GM12892 (cell line): ENCODE measurements around the gene EYS.
"Not testable (repeated sequence)": the region's sequence is repeated elsewhere in the genome, so short reads cannot be mapped to it uniquely, and the experiment has no call there.

ENCODE experiments used
- DNase-seq: peaks from one replicate; pipeline ENCODE4 v3.0.0; 2011; ENCODE audit not compliant: insufficient read length
- FAIRE-seq: peaks from 2 replicates; lab custom pipeline; 2011; peaks lifted over from hg19 to GRCh38; lab: Jason Lieb, UNC
- POLR2A ChIP-seq: IDR thresholded peaks from 2 replicates; pipeline ENCODE4 v1.6.1; 2011; ENCODE audit warnings: low read depth, low read length, control low read depth
- POLR2AphosphoS5 ChIP-seq: IDR thresholded peaks from 2 replicates; pipeline ENCODE4 v1.6.1; 2011; ENCODE audit warnings: low read depth, low read length, control low read depth
- TAF1 ChIP-seq: IDR thresholded peaks from 2 replicates; pipeline ENCODE4 v1.6.1; 2011; ENCODE audit warnings: low read depth, mild to moderate bottlenecking, control low read depth, low read length, borderline replicate concordance

The EYS gene

GRCh38 chr6:63813566-63814120, 1893.4 kb downstream of the EYS start:
- no peak for FAIRE-seq
- DNase-seq: no peak
- TF ChIP-seq POLR2AphosphoS5 (no peak), TAF1 (no peak), POLR2A (no peak)

DNA sequence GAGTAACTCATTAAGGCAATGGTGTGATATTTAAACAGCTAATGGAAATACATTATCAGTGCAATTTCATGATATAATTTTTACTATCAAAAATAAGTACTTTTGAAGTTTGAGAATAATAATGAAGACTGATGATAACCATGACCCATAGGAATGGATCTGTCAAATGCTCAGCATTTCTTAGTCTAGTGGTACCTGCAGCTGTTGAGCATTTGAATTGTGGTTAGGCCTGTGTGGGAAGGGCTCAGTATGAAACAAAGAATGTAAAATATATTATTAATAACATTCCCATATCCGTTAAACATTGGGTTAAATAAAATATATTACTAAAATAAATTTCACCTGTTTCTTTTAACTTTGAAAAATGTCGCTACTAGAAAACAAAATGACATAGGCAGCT, 1898.5 kb downstream of the EYS start:
- DNase-seq (no peak), FAIRE-seq (no peak)
- TF ChIP-seq POLR2AphosphoS5 (no peak), TAF1 (no peak), POLR2A (no peak)

DNA sequence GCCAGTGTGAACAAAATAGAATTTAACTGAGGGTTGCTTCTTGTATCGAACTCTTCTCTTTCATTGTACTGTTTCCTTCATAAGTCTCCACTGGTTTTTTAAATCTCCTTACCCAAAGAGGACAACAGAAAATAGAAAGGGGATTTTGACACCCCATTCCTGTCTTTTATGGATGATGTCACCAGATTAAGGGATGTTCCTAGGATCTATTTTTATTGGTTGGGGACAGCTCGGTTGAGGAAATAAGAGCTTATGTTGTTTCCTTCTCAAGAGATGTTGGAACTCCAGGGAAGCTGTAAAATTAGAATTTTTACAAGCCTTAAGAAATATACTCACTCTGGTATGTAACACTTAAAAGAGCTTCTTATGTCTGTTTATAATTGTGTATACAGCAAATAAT, 1900.0 kb downstream of the EYS start:
- FAIRE-seq: no peak
- TF ChIP-seq POLR2AphosphoS5: no peak
- no peak for TF ChIP-seq POLR2A
- no peak for TF ChIP-seq TAF1
- DNase-seq: no peak

DNA sequence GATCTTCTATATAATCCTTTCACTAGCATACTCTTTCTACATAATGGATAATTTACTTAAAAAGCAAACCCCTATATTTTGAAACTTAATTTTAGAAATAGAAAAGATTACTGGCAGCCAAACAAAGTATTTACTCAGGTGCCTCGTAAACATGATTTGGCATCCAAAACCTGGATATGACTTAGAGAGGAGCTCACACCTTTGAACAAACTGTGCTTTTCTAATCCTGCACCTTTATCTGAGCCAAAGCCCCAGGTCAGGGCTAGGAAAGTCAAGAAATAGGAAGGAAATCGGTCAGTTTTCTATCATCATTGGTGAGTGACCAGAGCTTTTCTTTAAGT, 1900.5 kb downstream of the EYS start:
- DNase-seq: no peak
- no peak for FAIRE-seq
- no peak for TF ChIP-seq POLR2A
- no peak for TF ChIP-seq POLR2AphosphoS5
- TF ChIP-seq TAF1: no peak

GRCh38 chr6:63805808-63806572, 1901.0 kb downstream of the EYS start:
- TF ChIP-seq TAF1: no peak
- TF ChIP-seq POLR2A: no peak
- no peak for TF ChIP-seq POLR2AphosphoS5
- no peak for DNase-seq
- FAIRE-seq: no peak

- no peak for DNase-seq
- TF ChIP-seq POLR2A: no peak
- TF ChIP-seq TAF1: no peak
- no peak for TF ChIP-seq POLR2AphosphoS5
- FAIRE-seq: no peak
Observed at GRCh38 chr6:63805345-63805744, 1901.7 kb downstream of the EYS start.

GRCh38 chr6:63804381-63804956, 1902.6 kb downstream of the EYS start:
- DNase-seq (no peak), FAIRE-seq (no peak)
- TF ChIP-seq POLR2AphosphoS5 (no peak), POLR2A (no peak), TAF1 (no peak)

DNA sequence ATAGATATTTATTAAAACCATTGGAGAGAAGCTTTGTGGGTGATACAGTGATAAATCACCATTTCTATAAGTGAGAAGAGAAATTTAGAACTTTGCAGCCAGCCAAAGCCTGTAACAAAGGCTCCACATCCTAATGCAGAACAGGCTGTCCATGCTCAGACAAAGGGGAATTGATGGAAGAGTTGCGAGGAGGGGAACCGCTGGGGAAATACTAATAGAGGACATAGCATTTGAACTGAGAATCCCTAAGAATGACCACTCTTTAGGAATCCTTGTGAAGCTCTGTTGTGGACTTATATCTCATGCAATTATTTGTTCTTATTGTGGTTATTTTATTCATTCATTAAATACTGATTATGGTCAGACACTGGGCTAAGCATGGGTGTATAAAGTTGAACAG, 1903.7 kb downstream of the EYS start:
- TF ChIP-seq POLR2A: no peak
- TF ChIP-seq POLR2AphosphoS5: no peak
- no peak for TF ChIP-seq TAF1
- DNase-seq: no peak
- no peak for FAIRE-seq

- no peak for DNase-seq
- TF ChIP-seq POLR2A (no peak), TAF1 (no peak)
- no peak for FAIRE-seq
Observed at GRCh38 chr6:63802606-63803206, 1904.3 kb downstream of the EYS start.

GRCh38 chr6:63800386-63800785, 1906.6 kb downstream of the EYS start:
- FAIRE-seq, DNase-seq: not testable (repeated sequence)

DNA sequence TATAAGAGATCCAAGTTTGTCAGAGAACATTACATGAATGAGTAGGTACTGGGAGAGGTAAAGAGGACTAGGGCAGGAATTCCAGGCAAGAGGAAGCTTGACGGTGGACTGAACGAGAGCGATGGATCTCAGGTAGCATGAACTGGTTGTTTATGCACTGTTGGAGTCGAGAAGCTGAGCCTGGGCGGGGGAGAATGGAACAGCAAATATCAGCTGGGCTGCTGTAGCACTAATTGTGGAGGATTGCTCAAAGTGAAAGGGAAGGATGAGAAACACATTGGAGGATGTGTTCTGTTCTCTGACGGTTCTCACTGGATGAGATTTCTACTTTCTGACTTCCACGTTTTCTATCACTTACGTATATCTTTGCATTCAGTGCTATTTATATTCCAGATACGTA, 1907.2 kb downstream of the EYS start:
- no peak for TF ChIP-seq POLR2A
- no peak for TF ChIP-seq POLR2AphosphoS5
- TF ChIP-seq TAF1: no peak
- FAIRE-seq: no peak
- DNase-seq: no peak

DNA sequence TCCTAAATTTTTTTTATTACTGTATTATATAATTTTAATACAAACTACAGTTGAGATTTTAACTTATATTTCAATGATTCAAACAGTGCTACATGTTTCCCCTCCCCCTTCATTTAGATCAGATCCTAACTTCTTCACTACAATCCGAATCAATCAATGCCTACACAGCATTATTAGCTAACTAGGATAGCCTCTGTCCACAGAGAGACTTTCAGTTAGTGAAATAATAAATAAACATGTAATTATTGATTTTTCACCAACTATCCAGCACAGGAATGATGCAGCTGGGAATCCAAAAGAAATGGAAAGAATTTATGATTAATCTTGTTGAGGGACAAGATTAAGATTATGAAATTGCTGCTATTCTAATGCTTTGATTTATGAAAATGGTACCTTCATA, 1907.7 kb downstream of the EYS start:
- FAIRE-seq (no peak), DNase-seq (no peak)
- TF ChIP-seq TAF1 (no peak), POLR2A (no peak), POLR2AphosphoS5 (no peak)
